K562 treated with DMSO at 1 percent for 12 hours (cell line): Measurements from ENCODE around the gene DENND5A. TPM values are rescaled to one million over a fixed set of nuclear protein-coding genes. Genes with fewer than 3 reads are reported as not detected.

Experiments
- total RNA-seq: library from RNA; unstranded; fragments of 300-600 nt; gene quantifications from 2 replicates; pipeline ENCODE4 v1.2.3, GENCODE V29; 2022; ENCODE audit not compliant: insufficient read depth

Gene DENND5A
- 25.5 and 59.2 TPM in 2 replicates for total RNA-seq

GRCh38 chr11:9265211-9266131 is at the start of gene DENND5A:
Gene DENND5A (minus strand): TSS chr11:9265350. CDS start chr11:9265069, 281 bp downstream.

GRCh38 chr11:9314291-9315077 is 49.3 kb upstream of the DENND5A start, which contains the start of gene TMEM41B:
Gene TMEM41B (minus strand): TSS chr11:9314593. CDS start chr11:9314441, 152 bp downstream.

GRCh38 chr11:9091044-9091922 is 173.9 kb downstream of the DENND5A start, which contains the start of gene SCUBE2:
Gene SCUBE2 (minus strand): TSS chr11:9091599. CDS start chr11:9091528, 71 bp downstream.

Other genes with a start within 250 kb of the DENND5A start
- gene SCUBE2, start 173.8 kb downstream of the DENND5A start, total RNA-seq = 0.36 and 2.5 TPM in 2 replicates
- 12.0 and 32.4 TPM in 2 replicates for gene TMEM41B, start 49.2 kb upstream of the DENND5A start, total RNA-seq
- 20.8 and 88.5 TPM in 2 replicates for gene IPO7, start 119.3 kb upstream of the DENND5A start, total RNA-seq
- gene ZNF143, start 195.7 kb upstream of the DENND5A start, total RNA-seq = 11.3 and 13.8 TPM in 2 replicates